A549 (cell line): ENCODE measurements around the gene ISL1.

ENCODE experiments used
- CHD2 ChIP-seq: fragments of 150-350 bp; IDR thresholded peaks from 2 replicates; pipeline ENCODE4 v1.6.1; 2014; ENCODE audit warnings: low read length; ENCODE audit not compliant: partially characterized antibody
- CTCF ChIP-seq: fragments of >200 bp; sonication (Bioruptor Twin); formaldehyde crosslinking; IDR thresholded peaks from 3 replicates; pipeline ENCODE4 v1.5.1; 2016
- E2F6 ChIP-seq: IDR thresholded peaks from 2 replicates; pipeline ENCODE4 v1.6.1; 2012; ENCODE audit warnings: low read depth, borderline replicate concordance
- EP300 ChIP-seq, 2 experiments: fragments of >200 bp; sonication (Bioruptor Twin); formaldehyde crosslinking; IDR thresholded peaks; 2 replicates in 1 of 2; 3 replicates in 1 of 2; pipeline ENCODE4 v1.6.1; 2016 to 2017
- HES2 ChIP-seq: fragments of >200 bp; sonication (Bioruptor Twin); formaldehyde crosslinking; IDR thresholded peaks from 2 replicates; pipeline ENCODE4 v1.6.1; 2016
- PBX3 ChIP-seq: IDR thresholded peaks from 2 replicates; pipeline ENCODE4 v1.6.1; 2012
- POLR2A ChIP-seq: IDR thresholded peaks from 2 replicates; pipeline ENCODE4 v1.6.1; 2012; ENCODE audit warnings: mild to moderate bottlenecking, low read length
- RCOR1 ChIP-seq: fragments of 150-350 bp; IDR thresholded peaks from 2 replicates; pipeline ENCODE4 v1.6.1; 2014; ENCODE audit warnings: antibody characterized with exemption, low read length, low read depth
- REST ChIP-seq: fragments of 200-600 bp; sonication (generic); IDR thresholded peaks from 2 replicates; pipeline ENCODE4 v1.6.1; 2016; ENCODE audit warnings: antibody characterized with exemption, mild to moderate bottlenecking, moderate library complexity
- RNF2 ChIP-seq: fragments of 200-600 bp; sonication (generic); IDR thresholded peaks from 2 replicates; pipeline ENCODE4 v1.6.1; 2016; ENCODE audit warnings: low read depth, mild to moderate bottlenecking, antibody characterized with exemption, moderate library complexity, borderline replicate concordance
- TP53 ChIP-seq: fragments of 250-450 bp; sonication (Bioruptor Pico); IDR thresholded peaks from 2 replicates; pipeline ENCODE4 v1.5.0; 2021; ENCODE audit warnings: mild to moderate bottlenecking, moderate library complexity
- USF2 ChIP-seq: fragments of 450-650 bp; IDR thresholded peaks from 2 replicates; pipeline ENCODE4 v1.6.1; 2014; ENCODE audit warnings: antibody characterized with exemption
- ZNF302 ChIP-seq: fragments of 250-450 bp; sonication (Bioruptor Pico); IDR thresholded peaks from 2 replicates; pipeline ENCODE4 v1.9.0; 2021; ENCODE audit warnings: inconsistent platforms, mild to moderate bottlenecking, moderate library complexity
- TF ChIP-seq, protein P1 (sequence below): fragments of >200 bp; sonication (Bioruptor Twin); formaldehyde crosslinking; IDR thresholded peaks from 3 replicates; pipeline ENCODE4 v1.6.1; 2016

DNA sequence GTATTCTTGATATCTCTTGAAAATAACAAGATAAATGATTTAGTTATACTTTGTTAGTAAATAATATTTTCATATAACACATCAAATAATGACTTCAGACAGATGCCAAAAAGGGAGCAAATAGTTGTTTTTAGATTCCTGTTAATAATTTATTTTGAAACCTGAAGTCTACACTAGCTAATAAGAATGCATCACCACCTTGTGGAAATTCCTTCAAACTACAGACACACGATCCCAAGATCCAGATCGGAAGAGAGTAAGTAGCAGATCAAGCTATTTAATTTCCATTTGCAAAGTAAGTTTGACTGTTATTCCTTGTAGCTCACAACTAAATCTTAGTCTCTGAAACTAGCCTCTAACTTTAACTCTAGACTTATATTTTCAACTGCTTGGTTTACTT, 35.5 kb upstream of the ISL1 start:
- TF ChIP-seq ZNF302 (CRISPR knock-in tag) (no peak), POLR2A (no peak), CTCF (no peak), REST (no peak), E2F6 (no peak), CHD2 (no peak), EP300 (IDR thresholded peaks at IDR 0.05) (no peak), RNF2 (no peak), HES2 (no peak), TP53 (no peak), RCOR1 (no peak), USF2 (no peak), PBX3 (no peak)
- TF ChIP-seq, protein P1, sequence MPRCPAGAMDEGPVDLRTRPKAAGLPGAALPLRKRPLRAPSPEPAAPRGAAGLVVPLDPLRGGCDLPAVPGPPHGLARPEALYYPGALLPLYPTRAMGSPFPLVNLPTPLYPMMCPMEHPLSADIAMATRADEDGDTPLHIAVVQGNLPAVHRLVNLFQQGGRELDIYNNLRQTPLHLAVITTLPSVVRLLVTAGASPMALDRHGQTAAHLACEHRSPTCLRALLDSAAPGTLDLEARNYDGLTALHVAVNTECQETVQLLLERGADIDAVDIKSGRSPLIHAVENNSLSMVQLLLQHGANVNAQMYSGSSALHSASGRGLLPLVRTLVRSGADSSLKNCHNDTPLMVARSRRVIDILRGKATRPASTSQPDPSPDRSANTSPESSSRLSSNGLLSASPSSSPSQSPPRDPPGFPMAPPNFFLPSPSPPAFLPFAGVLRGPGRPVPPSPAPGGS = no peak
